Right lobe of liver (tissue), 6 donors: ENCODE results near the gene RAD9B. TPM values are rescaled to one million over a fixed set of nuclear protein-coding genes. Genes with fewer than 3 reads are reported as not detected.

Source experiments
- ATAC-seq, 4 donors: fragments of 200-7000 bp; cut with Tn5 transposase; one replicate each; pipeline ENCODE4 v1.9.1; 2020; ENCODE audit warnings: mild to moderate bottlenecking in 4 of 4, moderate library complexity in 4 of 4
- DNase-seq, 3 donors: peaks; one replicate each; pipeline ENCODE4 v3.0.0-alpha.2; 2020
- H3K27ac ChIP-seq, 3 donors: fragments of 200-600 bp; one replicate each; pipeline ENCODE4 v1.8.0; 2022
- H3K27me3 ChIP-seq, 2 donors: fragments of 200-600 bp; one replicate each; pipeline ENCODE4 v1.8.0; 2022
- H3K36me3 ChIP-seq, 4 donors: fragments of 200-600 bp; sonication (generic) in 1 of 4; one replicate each; pipeline versions ENCODE4 v1.5.1 to v1.8.0; 2017 to 2022; ENCODE audit warnings: control low read depth in 1 of 4
- H3K4me1 ChIP-seq, 4 donors: fragments of 200-600 bp; sonication (generic) in 1 of 4; one replicate each; pipeline versions ENCODE4 v1.5.1 to v1.8.0; 2017 to 2022; ENCODE audit warnings: control low read depth in 1 of 4
- H3K4me3 ChIP-seq, 3 donors: fragments of 200-600 bp; one replicate each; pipeline ENCODE4 v1.8.0; 2022
- H3K9me3 ChIP-seq, 4 donors: fragments of 200-600 bp; sonication (generic) in 1 of 4; one replicate each; pipeline versions ENCODE4 v1.5.1 to v1.8.0; 2017 to 2022; ENCODE audit warnings: control low read depth in 1 of 4
- POLR2A ChIP-seq: fragments of 450-650 bp; IDR thresholded peaks from one replicate; pipeline ENCODE4 v1.6.1; 2017; ENCODE audit warnings: antibody characterized with exemption, mild to moderate bottlenecking
- WGBS: methylation state at CpG from one replicate; pipeline ENCODE4 v1.1.6; 2018; ENCODE audit warnings: low coverage, low lambda C conversion rate; ENCODE audit not compliant: insufficient coverage; ENCODE audit errors: missing lambda C conversion rate; 5-methylcytosine and 5-hydroxymethylcytosine counted together
- intact Hi-C, 2 donors: fragments of 100-400 bp; cut with DNase I; formaldehyde crosslinking; loops; one replicate each; pipeline versions ENCODE4 v1.11.2 to v1.14.1; 2022
- total RNA-seq, 6 experiments: library from RNA; depleted of rRNA in 2 of 6; stranded (reverse); fragments of >200 nt in 2 of 6; fragmentation: NEBNext Ultra II Directional in 3 of 6; extraction: Animal tissue kit (Norgen Biotek cat#: 25700) in 3 of 6; gene quantifications; one replicate each; pipeline versions ENCODE4 v1.1.0 to v1.2.4, GENCODE V29; 2016 to 2023
- TF ChIP-seq, protein P1 (sequence below), 4 donors: fragments of 200-600 bp in 3 of 4; fragments of 450-650 bp in 1 of 4; IDR thresholded peaks; one replicate each; pipeline versions ENCODE4 v1.5.1 to v1.8.0; 2016 to 2022; ENCODE audit warnings: antibody characterized with exemption in 4 of 4, mild to moderate bottlenecking in 2 of 4
- donor health status: DM: no; HTN: yes; CAD: no.
- donor health status: DM: no; HTN: no; CAD: no.
- donor health status: DM: no; HTN: no; CAD: no.
- donor health status: DM: no; HTN: yes; CAD: no.
- donor health status: DM: no; HTN: yes; CAD: no.

RAD9B gene
- total RNA-seq, 6 experiments from 2014 or later: 0.37 to 0.58 (median 0.51) TPM; not detected in 1

DNA sequence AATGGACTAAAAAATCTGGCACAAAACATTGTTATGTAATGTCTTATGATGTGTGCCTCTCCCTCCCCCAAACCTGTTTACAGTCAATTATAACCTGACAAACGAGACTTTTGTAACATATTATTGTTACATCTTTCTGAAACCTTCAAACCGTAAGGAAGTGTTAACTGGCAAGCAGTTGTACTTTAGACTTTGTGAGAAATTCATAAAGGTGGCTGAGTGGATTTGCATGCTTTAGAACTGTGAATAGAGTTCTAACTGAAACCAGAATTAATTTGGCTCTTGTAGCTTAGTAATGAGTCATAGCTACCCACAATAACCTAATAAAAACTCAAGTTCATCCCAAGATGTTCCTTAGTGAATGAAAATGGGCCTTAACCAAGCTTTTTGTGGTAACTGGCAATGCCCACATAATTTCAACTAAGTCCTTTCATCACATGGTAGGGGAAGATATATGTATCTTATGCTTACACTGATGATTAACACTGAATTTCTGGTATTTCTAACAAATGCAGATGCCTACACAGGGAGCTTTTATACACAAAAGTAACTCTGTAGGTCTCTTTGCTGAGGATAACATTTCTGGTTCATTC, 29.7 kb downstream of the RAD9B start:
- TF ChIP-seq, protein P1, sequence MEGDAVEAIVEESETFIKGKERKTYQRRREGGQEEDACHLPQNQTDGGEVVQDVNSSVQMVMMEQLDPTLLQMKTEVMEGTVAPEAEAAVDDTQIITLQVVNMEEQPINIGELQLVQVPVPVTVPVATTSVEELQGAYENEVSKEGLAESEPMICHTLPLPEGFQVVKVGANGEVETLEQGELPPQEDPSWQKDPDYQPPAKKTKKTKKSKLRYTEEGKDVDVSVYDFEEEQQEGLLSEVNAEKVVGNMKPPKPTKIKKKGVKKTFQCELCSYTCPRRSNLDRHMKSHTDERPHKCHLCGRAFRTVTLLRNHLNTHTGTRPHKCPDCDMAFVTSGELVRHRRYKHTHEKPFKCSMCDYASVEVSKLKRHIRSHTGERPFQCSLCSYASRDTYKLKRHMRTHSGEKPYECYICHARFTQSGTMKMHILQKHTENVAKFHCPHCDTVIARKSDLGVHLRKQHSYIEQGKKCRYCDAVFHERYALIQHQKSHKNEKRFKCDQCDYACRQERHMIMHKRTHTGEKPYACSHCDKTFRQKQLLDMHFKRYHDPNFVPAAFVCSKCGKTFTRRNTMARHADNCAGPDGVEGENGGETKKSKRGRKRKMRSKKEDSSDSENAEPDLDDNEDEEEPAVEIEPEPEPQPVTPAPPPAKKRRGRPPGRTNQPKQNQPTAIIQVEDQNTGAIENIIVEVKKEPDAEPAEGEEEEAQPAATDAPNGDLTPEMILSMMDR (IDR thresholded peaks at IDR 0.05): no peak
- no peak for TF ChIP-seq POLR2A
- no peaks in the 10 kb centered on the region for H3K9me3 ChIP-seq
- peak in 1 of 4 donors; percentile 39 for ATAC-seq
- peaks cover 0 to 12% (median 0%) of the 10 kb centered on the region in 4 donors for H3K36me3 ChIP-seq
- H3K27ac ChIP-seq: no peak overlapping the region
- H3K27me3 ChIP-seq: no peaks in the 10 kb centered on the region
- 30% methylated on average over 2 of the region's 2 CpGs for WGBS
- no peak overlapping the region for H3K4me3 ChIP-seq
- no peak for DNase-seq
- peaks cover 0 to 19% (median 11%) of the 10 kb centered on the region in 4 donors for H3K4me1 ChIP-seq
- intact Hi-C loops: no loop called here

DNA sequence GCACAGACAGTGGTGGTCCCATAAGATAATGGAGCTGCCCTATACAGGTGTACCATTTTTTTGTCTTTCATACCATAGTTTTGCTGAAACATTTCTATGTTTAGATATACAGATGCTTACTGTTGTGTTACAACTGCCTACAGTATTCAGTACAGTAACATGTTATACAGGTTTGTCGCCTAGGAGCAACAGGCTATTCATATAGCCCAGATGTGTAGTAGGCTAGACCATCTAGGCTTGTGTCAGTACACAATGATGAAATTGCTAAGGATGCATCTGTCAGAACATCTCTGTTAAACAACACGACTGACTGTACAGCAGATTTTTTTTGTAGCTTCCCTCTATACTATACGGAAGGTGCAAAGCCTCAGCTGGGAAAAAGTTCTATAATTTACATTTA, 30.5 kb downstream of the RAD9B start:
- TF ChIP-seq POLR2A: no peak
- TF ChIP-seq, protein P1 (IDR thresholded peaks at IDR 0.05): no peak
- no peak overlapping the region for H3K27ac ChIP-seq
- no peaks in the 10 kb centered on the region for H3K9me3 ChIP-seq
- peaks cover 0 to 15% (median 0%) of the 10 kb centered on the region in 4 donors for H3K36me3 ChIP-seq
- H3K4me3 ChIP-seq: no peak overlapping the region
- peaks cover 0 to 26% (median 11%) of the 10 kb centered on the region in 4 donors for H3K4me1 ChIP-seq
- H3K27me3 ChIP-seq: no peaks in the 10 kb centered on the region
- DNase-seq (no peak), ATAC-seq (no peak)
- WGBS: 81% methylated on average over 2 of the region's 3 CpGs
- intact Hi-C loops: no loop called here

DNA sequence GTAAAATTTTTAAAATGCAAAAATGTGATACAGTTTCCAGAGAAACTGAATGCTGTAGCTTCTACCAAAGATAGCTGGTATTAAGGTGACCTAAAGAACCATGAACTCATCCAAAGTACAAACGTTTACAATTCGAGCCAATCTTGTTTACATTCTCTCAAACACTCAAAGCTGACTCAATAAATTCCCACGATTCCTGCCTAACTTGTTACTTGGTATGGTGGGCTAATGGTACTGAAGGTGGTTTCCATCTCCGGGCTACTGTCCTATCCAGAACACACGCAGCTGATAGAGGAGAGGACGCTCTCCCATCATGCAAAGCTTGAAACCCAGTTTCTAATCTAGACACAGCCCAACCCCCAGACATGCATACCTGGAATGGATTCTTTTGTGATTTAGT, 31.5 kb downstream of the RAD9B start:
- WGBS: 55% methylated on average over 6 of the region's 6 CpGs
- ATAC-seq (peak; percentile 38 to 48 (median 47)), DNase-seq (no peak)
- TF ChIP-seq POLR2A: no peak
- TF ChIP-seq, protein P1 (IDR thresholded peaks at IDR 0.05): no peak
- no peaks in the 10 kb centered on the region for H3K9me3 ChIP-seq
- intact Hi-C loops: no loop called here
- H3K4me3 ChIP-seq: no peak overlapping the region
- peak overlapping the region in 1 of 3 donors; percentile 35 for H3K27ac ChIP-seq
- H3K4me1 ChIP-seq: peaks cover 0 to 34% (median 11%) of the 10 kb centered on the region in 4 donors
- peaks cover 0 to 17% (median 0%) of the 10 kb centered on the region in 4 donors for H3K36me3 ChIP-seq
- H3K27me3 ChIP-seq: no peaks in the 10 kb centered on the region

DNA sequence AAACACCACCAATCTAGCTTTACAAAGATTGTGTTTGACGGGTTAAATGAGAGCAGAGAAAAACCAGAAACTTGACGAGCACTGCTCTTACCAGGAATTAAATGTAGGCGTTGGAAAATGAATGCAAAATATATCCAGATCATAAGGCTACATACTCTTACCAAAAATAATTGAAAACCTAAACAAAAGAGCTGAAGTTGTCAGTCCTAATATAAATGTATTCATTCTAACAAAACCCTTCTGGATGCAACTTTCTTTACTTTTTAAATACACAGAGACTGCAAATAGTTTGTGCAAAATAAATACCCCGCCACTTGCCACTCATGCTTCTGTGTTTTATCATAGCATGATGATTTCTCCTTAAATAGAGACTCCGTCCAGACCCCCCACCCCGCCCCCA, 32.7 kb downstream of the RAD9B start:
- Histone ChIP-seq H3K9me3 (no peaks in the 10 kb centered on the region), H3K36me3 (peaks cover 0 to 29% (median 0%) of the 10 kb centered on the region in 4 donors), H3K27me3 (no peaks in the 10 kb centered on the region), H3K4me3 (no peak overlapping the region), H3K27ac (no peak overlapping the region), H3K4me1 (peaks cover 0 to 41% (median 11%) of the 10 kb centered on the region in 4 donors)
- ATAC-seq (no peak), DNase-seq (no peak)
- WGBS: 80% methylated on average over 6 of the region's 6 CpGs
- TF ChIP-seq POLR2A: no peak
- TF ChIP-seq, protein P1 (IDR thresholded peaks at IDR 0.05): no peak
- intact Hi-C loops: no loop called here
